IPS-18a (cell line): ENCODE results near the gene NUP214.
"Not testable (repeated sequence)": the region's sequence is repeated elsewhere in the genome, so short reads cannot be mapped to it uniquely, and the experiment has no call there.

ENCODE experiments used
- H3K27ac ChIP-seq: one replicate; pipeline ENCODE4 v1.5.1; 2013; ENCODE audit warnings: low read length
- H3K27me3 ChIP-seq: one replicate; pipeline ENCODE4 v1.6.1; 2013; ENCODE audit warnings: mild to moderate bottlenecking, low read length; ENCODE audit not compliant: control insufficient read depth, insufficient read depth
- H3K36me3 ChIP-seq: one replicate; pipeline ENCODE4 v1.6.1; 2013; ENCODE audit warnings: low read depth, low read length; ENCODE audit not compliant: control insufficient read depth
- H3K4me1 ChIP-seq: one replicate; pipeline ENCODE4 v1.6.1; 2013; ENCODE audit warnings: low read depth, low read length; ENCODE audit not compliant: control insufficient read depth
- H3K4me3 ChIP-seq: one replicate; pipeline ENCODE4 v1.5.1; 2013; ENCODE audit warnings: low read length
- H3K9ac ChIP-seq: one replicate; pipeline ENCODE4 v1.6.1; 2013; ENCODE audit warnings: mild to moderate bottlenecking, low read length, moderate library complexity
- H3K9me3 ChIP-seq: one replicate; pipeline ENCODE4 v1.6.1; 2013; ENCODE audit warnings: low read depth, low read length; ENCODE audit not compliant: control insufficient read depth

Gene NUP214

DNA sequence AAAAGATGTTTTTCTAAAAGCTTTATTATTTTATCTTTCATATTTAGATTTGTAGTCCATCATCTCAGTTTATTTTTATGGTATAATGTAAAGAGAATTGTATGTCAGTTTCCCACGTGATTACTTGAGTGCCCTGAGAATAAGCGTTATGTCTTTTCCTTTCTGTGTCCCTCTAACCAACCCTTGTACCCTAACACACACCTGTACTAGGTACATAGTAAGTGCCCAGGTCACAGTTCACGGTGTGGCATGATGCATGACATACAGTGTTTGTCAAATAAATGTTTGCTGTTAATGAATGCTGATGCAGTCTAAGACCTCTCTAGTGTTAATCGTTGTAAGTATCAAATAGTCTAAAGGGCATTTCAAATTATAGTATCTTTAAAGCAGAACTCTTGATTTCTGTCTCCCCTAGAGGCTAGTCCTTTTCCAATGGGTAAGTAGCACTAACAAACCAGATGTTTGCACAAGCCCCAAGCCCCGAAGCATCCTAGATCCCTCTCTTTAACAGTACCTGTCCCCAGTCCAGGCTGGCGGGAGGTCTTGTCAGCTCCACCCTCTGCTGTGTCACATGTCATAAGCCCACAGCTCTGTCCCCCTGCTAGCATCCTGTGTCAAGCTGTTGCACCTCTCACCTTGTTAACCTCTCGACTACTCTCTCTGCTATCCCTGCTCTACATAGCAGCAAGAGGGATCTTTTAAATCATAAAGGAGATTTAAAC is 23.7 kb downstream of the NUP214 start:
- no peak overlapping the region for H3K9ac ChIP-seq
- no peak overlapping the region for H3K4me3 ChIP-seq
- H3K27ac ChIP-seq = no peak overlapping the region
- H3K4me1 ChIP-seq = no peaks in the 10 kb centered on the region
- H3K27me3 ChIP-seq = no peaks in the 10 kb centered on the region
- H3K36me3 ChIP-seq = peaks cover 92% of the 10 kb centered on the region
- H3K9me3 ChIP-seq = no peaks in the 10 kb centered on the region

DNA sequence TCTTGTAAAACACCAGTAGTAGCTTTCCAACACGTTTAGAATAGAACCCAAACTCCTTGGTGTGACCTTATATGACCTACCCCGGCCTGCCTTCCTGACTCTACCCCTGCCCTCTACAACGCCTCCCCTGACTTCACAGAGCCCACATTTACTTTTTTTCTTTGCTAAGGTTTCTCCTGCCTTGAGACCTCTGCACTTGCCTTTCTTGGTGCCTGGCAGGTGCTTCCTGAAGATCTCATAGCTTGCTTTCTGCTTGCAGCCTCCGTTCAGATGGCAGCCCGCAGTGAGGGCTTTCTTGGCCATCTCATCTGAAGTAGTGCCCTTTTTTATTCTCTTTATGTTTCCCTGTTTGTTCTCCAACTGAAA is 24.3 kb downstream of the NUP214 start:
- Histone ChIP-seq H3K4me3 (no peak overlapping the region), H3K9ac (no peak overlapping the region), H3K9me3 (no peaks in the 10 kb centered on the region), H3K27ac (no peak overlapping the region), H3K4me1 (no peaks in the 10 kb centered on the region), H3K27me3 (no peaks in the 10 kb centered on the region), H3K36me3 (peaks cover 91% of the 10 kb centered on the region)

DNA sequence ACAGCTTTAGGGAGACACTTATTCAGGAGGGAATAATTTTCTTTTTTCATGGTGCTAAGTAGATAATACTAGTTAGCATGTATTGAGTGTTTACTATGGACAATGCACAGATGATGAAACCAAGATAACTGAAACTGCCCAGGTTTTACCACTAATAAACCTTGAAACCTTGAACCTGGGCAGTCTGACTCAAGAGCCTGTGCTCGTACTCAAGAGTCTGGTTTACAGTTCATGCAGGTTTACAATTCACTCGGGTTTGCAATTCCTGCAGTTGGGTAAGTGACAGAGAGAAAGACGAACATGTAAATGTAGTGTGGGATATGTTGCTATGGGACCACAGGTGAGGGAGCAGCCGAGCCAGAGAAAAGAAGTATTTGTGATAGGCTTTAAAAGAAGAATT is 28.2 kb downstream of the NUP214 start:
- no peaks in the 10 kb centered on the region for H3K4me1 ChIP-seq
- H3K27me3 ChIP-seq = no peaks in the 10 kb centered on the region
- H3K4me3 ChIP-seq = no peak overlapping the region
- H3K27ac ChIP-seq = no peak overlapping the region
- H3K9ac ChIP-seq = no peak overlapping the region
- peaks cover 62% of the 10 kb centered on the region for H3K36me3 ChIP-seq
- H3K9me3 ChIP-seq = no peaks in the 10 kb centered on the region

DNA sequence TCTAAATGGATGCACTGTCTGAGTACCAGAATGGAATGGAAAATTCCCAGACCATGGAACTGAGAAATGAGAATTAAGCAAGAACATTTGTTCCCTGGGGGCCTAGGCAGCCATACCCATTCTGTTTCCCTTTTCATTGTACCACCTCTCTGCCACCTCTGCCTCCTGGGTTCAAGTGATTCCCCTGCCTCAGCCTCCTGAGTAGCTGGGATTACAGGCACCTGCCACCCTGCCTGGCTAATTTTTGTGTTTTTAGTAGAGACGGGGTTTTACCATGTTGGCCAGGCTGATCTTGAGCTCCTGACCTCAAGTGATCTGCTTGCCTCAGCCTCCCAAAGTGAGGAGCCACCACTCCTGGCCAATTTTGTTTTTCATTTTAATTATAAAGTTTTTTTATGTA is 33.3 kb downstream of the NUP214 start:
- H3K4me3 ChIP-seq, H3K9me3 ChIP-seq, H3K4me1 ChIP-seq, H3K9ac ChIP-seq, H3K27ac ChIP-seq, H3K27me3 ChIP-seq: not testable (repeated sequence)
- H3K36me3 ChIP-seq = peaks cover 49% of the 10 kb centered on the region

DNA sequence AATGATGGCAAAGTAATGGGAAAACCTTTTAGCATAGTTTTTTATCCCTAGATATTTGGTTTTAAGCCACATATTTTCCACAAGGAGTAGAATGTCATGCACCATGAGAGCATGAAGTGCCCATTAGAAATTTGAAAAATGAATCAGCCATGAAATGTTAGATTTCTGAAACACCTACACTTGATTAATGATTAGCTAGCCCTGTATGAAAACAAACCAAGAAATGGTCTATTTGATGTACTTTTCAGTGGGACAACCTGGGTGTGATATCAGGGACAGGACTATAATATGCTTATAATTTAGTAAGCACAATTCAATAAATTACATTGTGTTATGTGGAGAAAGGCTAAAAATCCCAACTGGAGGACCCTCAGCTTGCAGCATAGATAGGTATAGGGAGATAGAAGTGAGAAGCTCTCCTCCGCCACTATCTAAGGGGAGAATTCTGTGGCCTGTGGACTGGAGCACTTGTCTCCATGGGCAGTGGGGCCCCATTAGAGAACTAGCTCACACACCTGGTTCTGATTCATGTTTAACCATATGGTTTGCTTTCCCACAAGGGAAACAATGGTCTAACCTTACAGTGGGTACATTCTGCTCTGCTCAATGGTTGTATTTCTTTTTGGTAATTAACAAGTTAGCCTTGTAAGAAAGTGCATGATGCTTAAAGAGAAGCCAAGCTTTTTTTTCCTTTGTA is 35.2 kb downstream of the NUP214 start:
- Histone ChIP-seq H3K27me3 (no peaks in the 10 kb centered on the region), H3K4me3 (no peak overlapping the region), H3K9me3 (no peaks in the 10 kb centered on the region), H3K36me3 (peaks cover 50% of the 10 kb centered on the region), H3K9ac (no peak overlapping the region), H3K4me1 (no peaks in the 10 kb centered on the region), H3K27ac (no peak overlapping the region)

DNA sequence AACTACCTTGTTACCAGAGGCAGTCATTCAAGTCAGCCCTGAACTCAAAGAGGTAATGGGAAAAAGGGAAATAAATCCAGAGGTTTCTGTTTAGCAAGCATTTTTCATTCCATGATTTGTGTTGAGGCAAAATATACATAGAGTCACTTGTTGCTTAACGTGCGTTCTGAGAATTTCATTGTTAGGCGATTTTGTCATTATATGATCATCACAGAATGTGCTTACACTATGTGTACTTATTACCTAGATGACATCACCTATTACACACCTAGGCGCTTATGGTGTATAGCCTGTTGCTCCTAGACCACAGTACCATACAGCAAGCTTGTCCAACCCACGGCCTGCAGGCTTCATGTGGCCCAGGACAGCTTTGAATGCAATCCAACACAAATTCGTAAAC is 36.2 kb downstream of the NUP214 start:
- H3K27me3 ChIP-seq = no peaks in the 10 kb centered on the region
- H3K4me1 ChIP-seq = no peaks in the 10 kb centered on the region
- H3K27ac ChIP-seq = no peak overlapping the region
- no peak overlapping the region for H3K4me3 ChIP-seq
- no peak overlapping the region for H3K9ac ChIP-seq
- no peaks in the 10 kb centered on the region for H3K9me3 ChIP-seq
- peaks cover 55% of the 10 kb centered on the region for H3K36me3 ChIP-seq

DNA sequence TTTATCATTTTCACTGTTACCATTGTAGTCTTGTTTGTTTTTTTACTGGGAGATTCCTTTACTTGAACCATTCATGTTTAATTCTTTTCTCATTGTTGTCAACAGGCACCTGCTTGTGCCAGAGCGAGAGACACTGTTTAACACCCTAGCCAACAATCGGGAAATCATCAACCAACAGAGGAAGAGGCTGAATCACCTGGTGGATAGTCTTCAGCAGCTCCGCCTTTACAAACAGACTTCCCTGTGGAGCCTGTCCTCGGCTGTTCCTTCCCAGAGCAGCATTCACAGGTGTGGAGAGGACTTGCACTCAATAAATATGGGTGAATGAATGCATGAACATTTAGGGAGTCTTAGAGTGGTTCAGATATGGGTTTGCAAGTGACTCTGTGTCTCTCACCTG is 37.5 kb downstream of the NUP214 start:
- Histone ChIP-seq H3K9ac (no peak overlapping the region), H3K27ac (no peak overlapping the region), H3K9me3 (no peaks in the 10 kb centered on the region), H3K4me3 (no peak overlapping the region), H3K27me3 (no peaks in the 10 kb centered on the region), H3K4me1 (no peaks in the 10 kb centered on the region), H3K36me3 (peaks cover 54% of the 10 kb centered on the region)

DNA sequence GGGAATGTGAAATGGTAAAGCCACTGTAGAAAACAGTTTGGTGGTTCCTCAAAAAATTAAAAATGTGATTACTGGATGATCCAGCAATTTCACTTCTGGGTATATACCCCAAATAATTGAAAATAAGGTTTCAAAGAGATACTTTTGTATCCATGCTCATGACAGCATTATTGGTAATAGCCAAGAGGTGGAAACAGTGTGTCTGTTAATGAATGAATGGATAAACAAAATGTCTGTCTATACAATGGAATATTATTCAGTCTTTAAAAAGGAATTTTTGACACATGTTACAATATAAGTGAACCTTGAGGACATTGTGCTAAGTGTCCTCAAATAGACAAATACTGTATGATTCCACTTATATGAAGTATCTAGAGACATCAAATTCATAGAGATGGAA is 40.1 kb downstream of the NUP214 start:
- H3K9ac ChIP-seq = no peak overlapping the region
- no peaks in the 10 kb centered on the region for H3K9me3 ChIP-seq
- H3K27ac ChIP-seq = no peak overlapping the region
- peaks cover 39% of the 10 kb centered on the region for H3K36me3 ChIP-seq
- no peaks in the 10 kb centered on the region for H3K4me1 ChIP-seq
- no peaks in the 10 kb centered on the region for H3K27me3 ChIP-seq
- no peak overlapping the region for H3K4me3 ChIP-seq

DNA sequence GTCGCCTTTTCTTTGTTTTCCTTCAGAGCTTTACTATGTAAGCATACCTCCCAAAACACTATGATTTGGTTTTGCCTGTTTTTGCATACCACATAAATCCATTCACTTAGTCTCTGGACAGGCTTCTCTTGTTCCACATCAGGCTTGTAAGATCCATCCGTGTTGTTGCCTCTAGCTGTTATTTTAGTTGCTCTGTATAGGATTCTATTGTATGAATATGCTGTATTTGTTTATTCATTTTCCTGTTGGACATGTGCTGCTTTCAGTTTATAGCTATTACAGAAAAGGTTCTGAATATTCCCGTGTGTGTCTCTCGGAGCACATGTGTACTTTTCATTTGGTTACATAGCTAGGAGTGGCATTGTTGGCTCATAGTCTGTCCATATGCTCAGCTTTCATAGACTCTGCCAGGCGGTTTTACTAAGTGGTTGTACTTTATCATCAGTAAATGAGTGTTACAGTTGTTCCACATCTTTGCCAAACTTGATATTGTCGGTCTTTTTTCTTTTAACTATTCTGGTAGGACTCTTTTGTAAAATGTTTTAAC is 41.8 kb downstream of the NUP214 start:
- no peaks in the 10 kb centered on the region for H3K27me3 ChIP-seq
- H3K9me3 ChIP-seq = no peaks in the 10 kb centered on the region
- H3K4me3 ChIP-seq = no peak overlapping the region
- no peak overlapping the region for H3K9ac ChIP-seq
- H3K36me3 ChIP-seq = peaks cover 31% of the 10 kb centered on the region
- H3K27ac ChIP-seq = no peak overlapping the region
- H3K4me1 ChIP-seq = no peaks in the 10 kb centered on the region

DNA sequence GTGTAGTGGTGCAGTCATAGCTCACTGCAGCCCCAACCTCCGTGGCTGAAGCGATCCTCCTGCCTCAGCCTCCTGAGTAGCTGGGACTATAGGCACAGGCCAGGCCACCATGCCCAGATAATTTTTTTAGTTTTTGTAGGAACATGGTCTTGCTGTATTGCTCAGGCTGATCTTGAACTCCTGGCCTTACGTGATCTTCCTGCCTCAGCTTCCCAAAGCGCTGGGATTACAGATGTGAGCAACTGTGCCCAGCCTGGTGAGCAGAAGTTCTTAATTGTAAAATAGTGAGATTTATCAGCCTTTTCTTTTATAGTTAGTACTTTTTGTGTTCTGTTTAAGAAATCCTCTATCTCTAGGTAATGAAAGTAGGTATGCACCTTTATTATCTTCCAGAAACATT is 42.5 kb downstream of the NUP214 start:
- Histone ChIP-seq H3K9me3 (no peaks in the 10 kb centered on the region), H3K9ac (no peak overlapping the region), H3K36me3 (peaks cover 26% of the 10 kb centered on the region), H3K27me3 (no peaks in the 10 kb centered on the region), H3K27ac (no peak overlapping the region), H3K4me1 (no peaks in the 10 kb centered on the region), H3K4me3 (no peak overlapping the region)

DNA sequence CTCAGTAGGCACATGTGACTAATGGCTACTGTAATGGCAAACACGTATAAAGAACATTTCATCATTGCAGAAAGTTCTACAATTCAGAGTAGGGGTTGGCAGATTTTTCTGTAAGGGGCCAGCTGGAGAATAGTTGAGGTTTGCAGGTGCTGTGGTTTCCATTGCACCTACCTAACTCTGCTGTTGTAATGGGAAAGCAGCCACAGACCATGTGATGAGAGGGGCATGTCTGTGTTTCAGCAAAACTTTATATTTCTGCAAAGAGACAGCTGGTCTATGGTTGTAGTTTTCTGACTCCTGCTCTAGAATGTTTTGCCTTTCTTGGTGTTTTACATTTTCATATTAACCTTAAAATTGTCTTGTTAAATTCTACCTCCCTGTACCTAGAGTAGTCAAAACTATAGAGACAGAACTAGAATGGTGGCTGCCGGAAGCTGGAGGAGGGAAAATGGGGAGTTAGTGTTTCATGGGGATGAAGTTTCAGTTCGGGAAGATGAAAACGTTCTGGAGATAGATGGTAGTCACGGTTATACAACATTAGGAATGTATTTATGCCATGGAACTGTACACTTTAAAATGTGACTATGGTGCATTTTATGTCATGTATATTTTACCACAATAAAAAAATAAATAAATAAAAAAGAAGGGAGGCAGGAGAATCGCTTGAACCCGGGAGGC is 44.3 kb downstream of the NUP214 start:
- no peak overlapping the region for H3K9ac ChIP-seq
- no peaks in the 10 kb centered on the region for H3K4me1 ChIP-seq
- no peak overlapping the region for H3K27ac ChIP-seq
- H3K36me3 ChIP-seq = peaks cover 20% of the 10 kb centered on the region
- no peaks in the 10 kb centered on the region for H3K9me3 ChIP-seq
- H3K4me3 ChIP-seq = no peak overlapping the region
- no peaks in the 10 kb centered on the region for H3K27me3 ChIP-seq
